HepG2 (cell line): ENCODE data around the gene SGCD. TPM values are rescaled to one million over a fixed set of nuclear protein-coding genes. Genes with fewer than 3 reads are reported as not detected.

Experiments
- ATAC-seq: fragments of 200-7000 bp; cut with Tn5 transposase; 3 replicates; pipeline ENCODE4 v1.9.1; 2020; ENCODE audit warnings: mild to moderate bottlenecking, moderate library complexity
- BruUV-seq: library from RNA; stranded (reverse); fragments of 400-500 nt; replicated peaks from 2 replicates; lab custom pipeline; 2021; lab: Mats Ljungman, UMichigan
- CTCF ChIA-PET: fragments of 300-600 bp; formaldehyde crosslinking; extraction: SDS; loops from one replicate; lab custom pipeline; 2021; ENCODE audit warnings: low total read pairs, inconsistent platforms, low intra/inter-chr PET ratio; lab: Yijun Ruan, JAX
- POLR2A ChIA-PET: fragments of 350-600 bp; sonication (Branson Sonifier 250); formaldehyde crosslinking; loops from one replicate; lab custom pipeline; 2020; ENCODE audit warnings: antibody characterized with exemption, inconsistent platforms; lab: Yijun Ruan, JAX
- DNase-seq: peaks from one replicate; pipeline ENCODE4 v3.0.0-alpha.2; 2015; ENCODE audit warnings: low spot score
- FAIRE-seq: peaks from 3 replicates; lab custom pipeline; 2011; peaks lifted over from hg19 to GRCh38; lab: Jason Lieb, UNC
- H2AFZ ChIP-seq: one replicate; pipeline ENCODE4 v1.6.1; 2011; ENCODE audit warnings: low read length, inconsistent platforms
- H3K27ac ChIP-seq: fragments of 300-600 bp; 3 replicates; pipeline ENCODE4 v1.8.0; 2011; ENCODE audit warnings: mixed run types, mild to moderate bottlenecking, mixed read lengths, low read length, inconsistent platforms; ENCODE audit not compliant: insufficient read depth; ENCODE audit errors: extremely low read length
- H3K27me3 ChIP-seq, 2 experiments: fragments of 200-600 bp in 1 of 2; 2 replicates in 1 of 2; 3 replicates in 1 of 2; pipeline versions ENCODE4 v1.6.0 to v1.8.0; 2011; ENCODE audit warnings: low read length in 2 of 2, mild to moderate bottlenecking in 2 of 2, moderate library complexity in 2 of 2, inconsistent platforms in 1 of 2; ENCODE audit not compliant: insufficient read depth in 2 of 2, control insufficient read depth in 1 of 2
- H3K36me3 ChIP-seq, 2 experiments: fragments of 200-600 bp in 1 of 2; replicated peaks in 1 of 2; 2 replicates in 1 of 2; 3 replicates in 1 of 2; pipeline versions ENCODE4 v1.5.1 to v1.8.0; 2011; ENCODE audit warnings: low read length in 2 of 2, inconsistent platforms in 1 of 2; ENCODE audit not compliant: insufficient read depth in 2 of 2, control insufficient read depth in 1 of 2
- H3K4me1 ChIP-seq: 2 replicates; pipeline ENCODE4 v1.5.1; 2012; ENCODE audit warnings: low read length, inconsistent platforms; ENCODE audit not compliant: insufficient read depth
- H3K4me2 ChIP-seq: 2 replicates; pipeline ENCODE4 v1.6.0; 2011; ENCODE audit warnings: low read depth, low read length, inconsistent platforms
- H3K4me3 ChIP-seq, 3 experiments: fragments of 200-600 bp in 1 of 3; sonication (generic), shearing (Covaris generic) in 1 of 3; replicated peaks in 1 of 3; 2 replicates each; pipeline ENCODE4 v1.5.1; 2011 to 2016; ENCODE audit warnings: low read length in 3 of 3, inconsistent platforms in 2 of 3, low read depth in 2 of 3, mild to moderate bottlenecking in 2 of 3, control low read depth in 1 of 3, mixed read lengths in 1 of 3; ENCODE audit not compliant: insufficient read depth in 1 of 3
- H3K79me2 ChIP-seq: one replicate; pipeline ENCODE4 v1.6.1; 2011; ENCODE audit warnings: low read length, inconsistent platforms; ENCODE audit not compliant: insufficient read depth
- H3K9ac ChIP-seq: 2 replicates; pipeline ENCODE4 v1.6.0; 2011; ENCODE audit warnings: mild to moderate bottlenecking, low read depth, low read length, inconsistent platforms; ENCODE audit not compliant: insufficient read depth
- H3K9me3 ChIP-seq: 2 replicates; pipeline ENCODE4 v1.5.1; 2012; ENCODE audit warnings: mild to moderate bottlenecking, low read length
- H4K20me1 ChIP-seq: 2 replicates; pipeline ENCODE4 v1.6.0; 2011; ENCODE audit warnings: inconsistent platforms, mild to moderate bottlenecking, low read length, moderate library complexity; ENCODE audit not compliant: insufficient read depth
- DDIT3 ChIP-seq: sonication (generic); formaldehyde crosslinking; IDR thresholded peaks from 2 replicates; pipeline ENCODE4 v1.4.0; 2020; ENCODE audit warnings: mild to moderate bottlenecking, missing genetic modification reagents
- EED ChIP-seq: sonication (generic); formaldehyde crosslinking; IDR thresholded peaks from 2 replicates; pipeline ENCODE4 v1.5.0; 2020; ENCODE audit warnings: mild to moderate bottlenecking, missing genetic modification reagents
- FOXM1 ChIP-seq: sonication (generic); formaldehyde crosslinking; IDR thresholded peaks from 2 replicates; pipeline ENCODE4 v1.5.0; 2020; ENCODE audit warnings: missing genetic modification reagents
- PHF20 ChIP-seq: sonication (generic); formaldehyde crosslinking; IDR thresholded peaks from 2 replicates; pipeline ENCODE4 v1.5.0; 2020; ENCODE audit warnings: mild to moderate bottlenecking, missing genetic modification reagents
- PHF5A ChIP-seq: IDR thresholded peaks from one replicate; pipeline ENCODE4 v1.6.1; 2018; ENCODE audit warnings: low read depth, missing genetic modification reagents; ENCODE audit not compliant: unreplicated experiment
- RELA ChIP-seq: sonication (generic); formaldehyde crosslinking; IDR thresholded peaks from 2 replicates; pipeline ENCODE4 v1.4.0; 2020; ENCODE audit warnings: missing genetic modification reagents
- SALL2 ChIP-seq: sonication (generic); formaldehyde crosslinking; IDR thresholded peaks from 2 replicates; pipeline ENCODE4 v1.8.1; 2023; ENCODE audit warnings: mild to moderate bottlenecking, missing genetic modification reagents, inconsistent platforms
- TBX3 ChIP-seq: fragments of 450-650 bp; IDR thresholded peaks from 2 replicates; pipeline ENCODE4 v1.6.1; 2017; ENCODE audit warnings: antibody characterized with exemption, mild to moderate bottlenecking, inconsistent platforms, borderline replicate concordance
- TOE1 ChIP-seq: sonication (generic); formaldehyde crosslinking; IDR thresholded peaks from 2 replicates; pipeline ENCODE4 v1.4.0; 2020; ENCODE audit warnings: mild to moderate bottlenecking, missing genetic modification reagents
- ZBED4 ChIP-seq: sonication (generic); formaldehyde crosslinking; IDR thresholded peaks from 2 replicates; pipeline ENCODE4 v1.4.0; 2020; ENCODE audit warnings: missing genetic modification reagents, borderline replicate concordance
- ZFP36L1 ChIP-seq: sonication (generic); formaldehyde crosslinking; IDR thresholded peaks from 2 replicates; pipeline ENCODE4 v1.8.0; 2022; ENCODE audit warnings: mild to moderate bottlenecking, missing genetic modification reagents, moderate library complexity
- ZNF775 ChIP-seq: sonication (generic); formaldehyde crosslinking; IDR thresholded peaks from 2 replicates; pipeline ENCODE4 v1.4.0; 2020; ENCODE audit warnings: missing genetic modification reagents, mild to moderate bottlenecking, moderate library complexity, borderline replicate concordance
- ZNF841 ChIP-seq: sonication (generic); formaldehyde crosslinking; IDR thresholded peaks from 2 replicates; pipeline ENCODE4 v1.8.1; 2023; ENCODE audit warnings: missing genetic modification reagents, borderline replicate concordance
- WGBS: methylation state at CpG from one replicate; pipeline ENCODE4 v1.1.6; 2017; ENCODE audit warnings: low lambda C conversion rate; 5-methylcytosine and 5-hydroxymethylcytosine counted together
- in situ Hi-C: cut with HindIII; loops from 2 replicates; pipeline ENCODE4 v1.10.0; 2017; ENCODE audit warnings: low pct_unique_long_range_greater_than_20kb; ENCODE audit not compliant: extremely low pct_ligation_motif_present
- intact Hi-C: fragments of 100-400 bp; cut with micrococcal nuclease; formaldehyde crosslinking; loops from one replicate; pipeline ENCODE4 v1.10.0; 2022; ENCODE audit not compliant: unreplicated experiment
- polyA plus RNA-seq, 8 experiments: library from polyadenylated mRNA; depleted of rRNA in 3 of 8; stranded (reverse) in 7 of 8; unstranded in 1 of 8; fragments of >200 nt; fragmentation: Illumina TruSeq in 4 of 8; extraction: Trizol in 4 of 8; gene quantifications; 2 replicates each; pipeline versions ENCODE4 v1.2.1 to v1.2.3, GENCODE V29; 2011 to 2016; ENCODE audit warnings: low read depth in 4 of 8, missing spikeins in 1 of 8, mixed read lengths in 1 of 8; ENCODE audit not compliant: insufficient read depth in 1 of 8
- total RNA-seq, 5 experiments: library from RNA; depleted of rRNA; stranded (reverse); fragments of >200 nt; fragmentation: Illumina TruSeq; extraction: Trizol; gene quantifications; 2 replicates each; pipeline ENCODE4 v1.2.3, GENCODE V29; 2016; ENCODE audit warnings: low read depth in 1 of 5

SGCD gene
- total and polyA plus RNA-seq, 2 of the 13 experiments (the other 11 are each of a cell fraction or from before 2014, with no cell fraction given) = not detected

- TF ChIP-seq ZFP36L1 (no peak), EED (CRISPR knock-in tag) (no peak), DDIT3 (no peak)
Measured at GRCh38 chr5:156385416-156385815, 58.5 kb downstream of the SGCD start (continued).

GRCh38 chr5:156386976-156387375 lies 60.0 kb downstream of the SGCD start:
- Histone ChIP-seq H3K27me3 (no peaks in the 10 kb centered on the region), H3K27ac (no peak overlapping the region), H2AFZ (no peak overlapping the region), H3K9me3 (no peaks in the 10 kb centered on the region), H3K36me3 (no peaks in the 10 kb centered on the region), H3K4me2 (no peak overlapping the region), H3K4me1 (no peaks in the 10 kb centered on the region), H3K4me3 (no peak overlapping the region), H3K79me2 (no peaks in the 10 kb centered on the region), H4K20me1 (no peaks in the 10 kb centered on the region), H3K9ac (no peak overlapping the region)
- CTCF ChIA-PET = no interaction called here
- in situ Hi-C loops (no loop called here), intact Hi-C loops (no loop called here)
- 30% methylated on average over 4 of the region's 4 CpGs for WGBS
- no TSS peak for BruUV-seq
- POLR2A ChIA-PET = no interaction called here
- FAIRE-seq (no peak), DNase-seq (no peak), ATAC-seq (no peak)
- TF ChIP-seq TOE1 (CRISPR knock-in tag) (no peak), ZBED4 (no peak), FOXM1 (CRISPR knock-in tag) (no peak), ZNF841 (no peak), ZNF775 (CRISPR knock-in tag) (no peak), RELA (CRISPR knock-in tag) (no peak), PHF20 (no peak), EED (CRISPR knock-in tag) (no peak), PHF5A (CRISPR knock-in tag) (no peak), SALL2 (no peak), TBX3 (no peak)
